Daoy (cell line): ENCODE data around the gene AOPEP. TPM values are rescaled to one million over a fixed set of nuclear protein-coding genes. Genes with fewer than 3 reads are reported as not detected.
A peak's percentile ranks its signal among the peaks of the same experiment; 100 is the strongest.

Experiments used
- DNase-seq: peaks from one replicate; pipeline ENCODE4 v3.0.0-alpha.2; 2015; ENCODE audit warnings: low read depth
- total RNA-seq: library from RNA; depleted of rRNA; stranded (reverse); fragments of >200 nt; shearing (Covaris generic); gene quantifications from 2 replicates; pipeline ENCODE4 v1.2.3, GENCODE V29; 2014

The AOPEP gene
- total RNA-seq, 1 experiment from 2014 or later, result 37.8 TPM

- no peak for DNase-seq
Measured at GRCh38 chr9:94915476-94916450, 189.3 kb downstream of the AOPEP start.

DNA sequence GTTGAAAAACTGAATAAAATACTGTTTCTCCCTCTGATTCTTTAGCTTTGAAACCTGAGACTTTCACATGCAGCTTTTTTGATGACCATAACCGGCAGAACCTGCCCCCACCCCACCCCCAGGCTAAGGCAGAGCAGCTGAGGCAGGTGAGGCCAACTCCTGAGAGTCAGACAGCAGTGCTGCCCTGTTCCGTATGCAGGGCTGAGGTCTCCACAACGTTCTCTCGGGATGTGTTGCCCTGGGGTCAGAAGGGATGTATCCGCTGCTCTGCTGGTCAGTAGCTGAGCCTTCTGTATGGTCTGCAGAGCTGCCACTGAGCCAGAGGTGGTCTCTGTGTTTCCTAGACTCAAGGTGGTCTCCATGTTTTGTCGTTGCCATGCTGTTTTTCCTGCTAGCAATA lies 190.5 kb downstream of the AOPEP start:
- no peak for DNase-seq

DNA sequence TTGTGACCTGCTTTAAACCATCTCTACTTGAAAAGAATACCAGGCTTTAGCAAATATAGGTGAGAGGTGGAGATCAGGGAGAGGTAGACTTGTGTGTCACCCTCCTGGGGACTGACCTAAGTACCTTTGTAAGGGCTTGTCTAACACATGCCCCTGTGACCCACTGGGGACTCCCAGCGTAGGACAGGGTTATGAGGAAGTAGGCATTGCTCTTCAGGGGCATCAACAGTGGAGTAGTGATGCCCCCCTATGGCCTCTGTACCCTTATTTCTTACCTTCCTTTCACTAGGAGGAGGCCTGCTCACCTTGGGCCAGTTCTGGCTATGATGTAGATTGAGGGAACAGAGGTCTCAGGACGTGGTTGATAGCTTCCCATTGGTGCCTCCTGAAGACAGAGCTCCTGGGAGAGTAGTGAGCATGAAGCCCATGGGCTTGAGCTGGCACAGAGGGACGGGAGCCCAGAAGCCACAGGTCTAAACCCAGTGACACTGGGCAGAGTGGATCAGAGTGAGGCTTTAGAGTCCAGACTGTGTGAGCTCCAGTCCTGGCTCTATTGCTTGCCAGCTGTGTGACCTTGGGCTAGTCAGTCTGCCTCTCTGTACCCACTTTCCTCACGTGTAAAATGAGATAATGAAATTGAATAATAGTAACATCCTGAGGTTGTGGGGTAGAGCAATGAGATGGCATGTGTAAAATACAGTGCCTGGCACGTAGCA lies 191.7 kb downstream of the AOPEP start:
- no peak for DNase-seq

DNA sequence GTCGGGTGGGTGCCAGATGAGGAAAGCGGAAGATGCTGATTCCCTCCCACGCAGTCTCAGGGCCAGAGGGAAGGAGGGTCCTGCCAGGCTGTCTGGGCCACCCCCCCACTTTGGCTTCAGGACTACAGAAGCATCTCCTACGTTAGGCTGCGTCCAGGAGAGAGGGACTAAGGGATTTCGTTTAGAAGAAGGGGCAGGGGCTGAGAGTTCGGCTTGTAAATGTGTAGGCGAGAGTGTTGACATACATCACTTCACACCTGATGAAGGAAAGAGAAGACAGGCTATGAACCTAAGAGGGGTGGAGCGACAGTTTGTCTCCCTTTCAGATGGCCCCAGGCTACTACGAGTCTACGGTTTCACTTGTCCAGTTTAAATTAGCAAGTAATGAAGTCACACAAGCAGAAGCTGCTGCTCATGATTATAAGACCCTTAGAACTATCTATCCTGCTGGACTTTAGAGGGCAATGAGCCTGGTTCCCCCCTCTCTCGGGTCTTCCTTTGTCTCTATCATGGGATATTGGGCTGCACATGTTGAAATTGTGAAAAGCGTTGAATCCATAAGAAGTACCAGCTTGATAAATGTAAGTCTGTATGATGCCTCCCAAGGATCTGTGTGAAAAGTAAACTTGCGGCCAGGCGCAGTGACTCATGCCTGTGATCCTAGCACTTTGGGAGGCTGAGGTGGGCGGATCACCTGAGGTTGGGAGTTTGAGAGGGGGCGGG lies 193.0 kb downstream of the AOPEP start:
- DNase-seq, result peak; percentile 96

GRCh38 chr9:94920420-94921091 lies 194.1 kb downstream of the AOPEP start:
- peak; percentile 75 for DNase-seq

- DNase-seq, result peak; percentile 90
Measured at GRCh38 chr9:94921092-94921471, 194.6 kb downstream of the AOPEP start.

- peak; percentile 59 for DNase-seq
Measured at GRCh38 chr9:94921656-94922055, 195.2 kb downstream of the AOPEP start.

DNA sequence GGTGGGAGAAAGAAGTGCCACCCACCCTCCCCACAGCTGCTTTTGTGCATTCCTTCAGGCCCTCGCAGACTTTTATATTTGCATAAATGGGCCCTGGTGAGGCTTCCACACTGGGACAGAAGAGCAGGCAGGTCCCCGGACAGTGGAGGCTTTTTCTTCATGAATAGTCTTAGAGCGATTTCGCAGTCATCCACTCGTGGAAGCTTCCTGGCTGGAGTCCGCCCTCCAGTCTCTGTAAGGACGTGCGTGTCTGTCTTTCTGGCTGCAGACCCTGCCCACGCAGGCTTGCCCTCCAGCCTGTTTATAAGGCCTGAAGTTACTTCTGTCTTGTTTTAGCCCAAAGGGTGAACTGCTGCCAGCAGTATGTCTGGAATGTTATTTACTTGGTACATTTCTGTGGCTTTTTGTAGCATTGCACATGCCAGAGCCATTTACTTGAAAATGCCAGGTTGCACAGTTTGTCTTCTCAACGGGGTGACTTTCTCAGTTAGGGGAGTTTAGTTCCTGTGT lies 195.7 kb downstream of the AOPEP start:
- peak; percentile 92 for DNase-seq

DNA sequence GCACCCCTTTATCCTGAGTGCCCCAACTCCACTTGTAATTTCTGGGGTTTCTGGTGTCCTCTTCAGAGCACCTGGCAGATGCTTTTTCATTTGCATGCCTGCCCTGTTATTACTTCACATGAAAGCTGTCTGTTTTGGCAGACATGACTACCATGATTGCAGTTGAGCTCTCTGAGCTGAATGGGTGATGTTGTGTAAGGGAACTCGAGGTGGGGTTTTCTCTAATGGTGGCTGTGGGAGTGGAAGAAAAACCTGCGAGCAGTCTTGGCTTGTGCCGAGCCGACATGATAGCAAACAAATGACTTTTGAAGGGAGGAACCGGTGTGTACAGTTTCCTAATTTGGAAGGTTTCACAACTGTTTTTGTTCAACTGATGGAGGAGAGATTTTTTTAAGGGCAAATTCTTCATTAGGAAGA lies 196.2 kb downstream of the AOPEP start:
- peak; percentile 47 for DNase-seq

DNA sequence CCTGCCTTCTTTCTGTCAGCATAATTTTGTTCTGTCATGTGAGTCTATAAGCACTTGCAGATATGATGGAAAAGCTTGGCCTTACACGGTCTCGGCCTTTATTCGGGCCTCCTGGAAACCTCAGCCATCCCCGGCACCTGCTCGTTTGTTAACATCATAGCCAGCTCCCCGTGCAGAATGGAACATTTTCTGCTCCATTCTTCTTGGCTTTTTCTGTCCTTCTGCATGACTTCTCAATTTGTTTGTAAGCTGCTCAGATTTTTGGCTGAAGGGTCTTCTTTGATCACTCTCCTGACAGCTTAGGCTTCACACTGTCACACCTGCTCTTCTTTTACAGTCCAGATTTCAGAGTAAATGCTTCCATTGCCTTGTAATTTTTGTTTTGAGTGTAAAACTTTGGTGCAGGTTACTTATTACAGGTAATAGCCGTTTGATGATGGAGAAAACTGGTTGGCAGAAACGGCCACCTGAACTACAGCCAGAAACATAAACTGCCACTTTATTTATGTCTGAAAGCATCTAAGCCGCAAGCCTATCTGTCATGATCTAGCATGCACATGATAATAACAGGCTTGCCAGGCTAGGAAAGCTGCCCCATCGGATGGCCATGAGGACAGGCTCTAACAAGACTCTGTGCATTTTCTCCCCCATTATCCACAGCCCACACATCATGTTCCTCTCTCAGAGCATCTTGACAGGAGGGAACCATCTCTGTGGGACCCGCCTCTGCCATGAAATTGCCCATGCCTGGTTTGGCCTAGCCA lies 197.0 kb downstream of the AOPEP start:
- no peak for DNase-seq

- no peak for DNase-seq
Measured at GRCh38 chr9:94925751-94926430, 199.4 kb downstream of the AOPEP start.

GRCh38 chr9:94926431-94926800 lies 199.9 kb downstream of the AOPEP start:
- DNase-seq, result no peak

DNA sequence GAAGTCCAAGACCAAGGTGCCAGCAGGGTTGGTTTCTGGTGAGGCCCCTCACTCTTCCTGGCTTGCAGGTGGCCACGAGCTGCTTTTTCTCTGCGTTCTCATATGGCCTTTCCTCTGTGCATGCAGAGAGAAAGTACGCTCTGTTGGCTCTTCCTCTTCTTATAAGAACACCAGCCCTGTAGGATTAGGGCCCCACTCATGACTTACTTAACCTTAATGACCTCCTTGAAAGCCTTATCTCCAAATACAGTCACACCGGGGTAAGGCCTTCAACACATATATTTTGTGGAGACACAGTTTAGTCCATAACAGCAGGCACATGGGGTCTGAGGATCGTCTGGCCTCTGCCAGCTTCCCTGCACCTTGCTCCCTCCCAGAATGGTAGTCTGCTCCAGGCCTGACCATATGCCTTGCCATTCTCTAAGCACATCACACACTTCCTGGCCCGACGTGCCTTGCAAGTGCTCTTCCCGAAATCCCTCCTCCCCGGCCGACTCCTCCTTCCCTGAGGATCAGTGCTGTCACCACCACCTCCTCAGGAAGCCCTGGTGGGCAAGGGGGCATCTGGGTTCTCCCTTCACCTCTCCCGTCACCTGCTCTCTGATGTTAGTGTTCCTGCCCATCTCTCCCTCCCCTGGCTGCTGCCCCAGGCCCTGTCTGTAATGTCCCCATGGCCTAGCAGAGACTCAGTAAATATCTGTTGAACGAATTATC lies 200.7 kb downstream of the AOPEP start:
- DNase-seq, result no peak

- no peak for DNase-seq
Measured at GRCh38 chr9:94927762-94928670, 201.5 kb downstream of the AOPEP start.

- peak; percentile 89 for DNase-seq
Measured at GRCh38 chr9:94928691-94929368, 202.3 kb downstream of the AOPEP start.

DNA sequence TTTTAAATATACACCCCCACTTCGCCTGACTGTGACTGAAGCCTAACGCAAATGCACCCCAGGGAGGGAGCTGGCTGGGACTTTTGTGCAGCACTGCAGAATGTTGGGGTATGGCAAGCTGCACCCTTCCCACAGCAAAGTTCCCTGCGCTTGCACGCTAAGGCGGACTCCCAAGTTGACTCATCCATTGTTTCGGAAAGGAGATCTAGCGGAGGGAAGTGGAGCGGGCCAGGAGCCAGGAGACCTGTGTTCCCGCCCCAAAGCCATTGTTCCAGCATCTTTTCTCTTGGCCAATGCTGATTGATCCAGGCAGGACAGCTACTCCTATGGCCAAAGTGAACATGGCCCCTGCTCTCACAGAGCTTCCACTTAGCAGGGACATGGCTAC lies 202.9 kb downstream of the AOPEP start:
- peak; percentile 87 for DNase-seq

DNA sequence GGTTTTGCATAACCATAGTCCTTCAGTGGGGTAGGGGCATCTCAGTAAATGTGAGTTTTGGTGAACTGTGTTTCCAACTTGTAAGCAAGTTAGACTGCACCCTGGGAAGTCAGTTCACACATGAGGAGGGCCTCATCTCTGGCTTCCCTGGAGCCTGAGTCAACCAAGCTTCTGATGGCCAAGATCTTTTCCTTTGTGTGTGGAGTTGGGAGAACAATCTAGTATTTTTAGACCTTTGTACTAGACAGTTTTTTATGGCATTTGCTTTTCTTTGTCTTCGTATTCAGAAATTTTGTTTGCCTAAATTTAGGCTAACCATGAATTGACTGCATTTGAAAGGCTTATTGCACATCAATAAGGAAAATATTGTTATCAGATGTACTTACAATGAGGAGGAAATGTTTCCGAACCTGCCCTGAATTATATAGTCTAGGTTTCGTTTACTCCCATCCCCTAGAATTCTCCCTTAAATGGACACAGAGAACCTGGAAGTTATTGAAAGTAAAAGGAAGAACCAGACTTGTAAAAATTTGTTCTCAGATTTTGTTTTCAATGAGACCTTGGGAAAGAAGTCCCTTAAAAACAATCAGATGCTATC lies 204.6 kb downstream of the AOPEP start:
- no peak for DNase-seq
